Gastroesophageal sphincter (tissue), 3 donors: ENCODE results near the gene CEP250.

Experiments used
- CTCF ChIP-seq, 4 experiments: fragments of 200-600 bp in 2 of 4; fragments of 450-650 bp in 2 of 4; sonication (generic) in 1 of 4; IDR thresholded peaks; one replicate each; pipeline ENCODE4 v1.5.1; 2017 to 2019; ENCODE audit warnings: antibody characterized with exemption in 4 of 4, mild to moderate bottlenecking in 2 of 4, moderate library complexity in 2 of 4
- EP300 ChIP-seq: sonication (generic); formaldehyde crosslinking; IDR thresholded peaks from one replicate; pipeline ENCODE4 v1.6.1; 2017; ENCODE audit warnings: antibody characterized with exemption, mild to moderate bottlenecking
- POLR2A ChIP-seq, 2 donors: fragments of 450-650 bp; IDR thresholded peaks; one replicate each; pipeline ENCODE4 v1.6.1; 2017; ENCODE audit warnings: antibody characterized with exemption in 2 of 2, mild to moderate bottlenecking in 2 of 2, moderate library complexity in 1 of 2
- POLR2AphosphoS5 ChIP-seq: sonication (generic); formaldehyde crosslinking; IDR thresholded peaks from one replicate; pipeline ENCODE4 v1.6.1; 2017; ENCODE audit warnings: antibody characterized with exemption

DNA sequence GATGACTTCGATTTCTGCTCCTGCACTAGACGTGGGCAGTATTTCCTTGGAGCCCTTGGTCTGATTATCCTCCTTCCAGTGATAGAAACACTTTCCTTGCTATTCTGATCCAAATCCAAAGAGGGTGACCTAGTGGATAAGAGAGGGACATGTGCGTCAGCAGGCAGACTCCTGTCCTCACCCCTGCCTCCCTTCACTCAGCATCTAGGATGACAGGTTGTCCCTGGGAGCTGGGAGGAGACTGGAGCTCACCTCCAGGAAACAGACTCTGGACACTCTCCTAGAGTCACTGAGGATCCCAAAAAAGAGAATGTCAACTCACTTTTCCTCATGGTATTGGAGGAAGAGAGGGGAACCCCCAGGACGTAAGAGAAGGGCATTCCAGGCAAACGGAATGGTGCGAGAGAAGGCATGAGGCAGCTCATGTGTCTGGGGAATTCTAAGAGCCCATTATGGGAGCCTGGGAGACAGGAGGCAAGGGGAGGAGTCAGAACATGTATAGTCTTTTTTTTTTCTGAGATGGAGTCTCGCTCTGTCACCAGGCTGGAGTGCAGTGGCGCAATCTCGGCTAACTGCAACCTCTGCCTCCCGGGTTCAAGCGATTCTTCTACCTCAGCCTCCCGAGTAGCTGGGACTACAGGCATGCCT, 71.8 kb downstream of the CEP250 start:
- no peak for TF ChIP-seq POLR2A (IDR thresholded peaks at IDR 0.05)
- no peak for TF ChIP-seq CTCF (IDR thresholded peaks at IDR 0.05)
- TF ChIP-seq POLR2AphosphoS5 = no peak
- no peak for TF ChIP-seq EP300
